Effector memory CD8-positive, alpha-beta T cell (primary cell): ENCODE results near the gene WNT3.
A peak's percentile ranks its signal among the peaks of the same experiment; 100 is the strongest.

Source experiments
- ATAC-seq: fragments of 150-1000 bp; cut with Tn5 transposase; replicated peaks from 2 replicates; pipeline ENCODE4 v1.10.0; 2021; ENCODE audit warnings: mild to moderate bottlenecking, moderate library complexity
- DNase-seq, 3 experiments: peaks; one replicate each; pipeline ENCODE4 v3.0.0; 2021
- H3K27ac Mint-ChIP-seq, 2 donors: one replicate each; pipeline ENCODE4 v1.8.0; 2022; ENCODE audit warnings: mild to moderate bottlenecking in 2 of 2, mixed read lengths in 2 of 2, moderate library complexity in 2 of 2
- H3K27me3 Mint-ChIP-seq, 2 donors: one replicate each; pipeline ENCODE4 v1.8.0; 2022; ENCODE audit warnings: mixed read lengths in 2 of 2
- H3K36me3 Mint-ChIP-seq: one replicate; pipeline ENCODE4 v1.8.0; 2022; ENCODE audit warnings: mild to moderate bottlenecking, moderate library complexity, mixed read lengths; ENCODE audit not compliant: insufficient read depth
- H3K4me1 Mint-ChIP-seq, 2 donors: one replicate each; pipeline ENCODE4 v1.8.0; 2022; ENCODE audit warnings: low read depth in 2 of 2, mixed read lengths in 2 of 2
- H3K4me3 Mint-ChIP-seq, 2 donors: one replicate each; pipeline ENCODE4 v1.8.0; 2022; ENCODE audit warnings: mild to moderate bottlenecking in 2 of 2, mixed read lengths in 2 of 2, moderate library complexity in 2 of 2
- H3K9me3 Mint-ChIP-seq, 2 donors: one replicate each; pipeline ENCODE4 v1.8.0; 2022; ENCODE audit warnings: mixed read lengths in 2 of 2

WNT3 gene

DNA sequence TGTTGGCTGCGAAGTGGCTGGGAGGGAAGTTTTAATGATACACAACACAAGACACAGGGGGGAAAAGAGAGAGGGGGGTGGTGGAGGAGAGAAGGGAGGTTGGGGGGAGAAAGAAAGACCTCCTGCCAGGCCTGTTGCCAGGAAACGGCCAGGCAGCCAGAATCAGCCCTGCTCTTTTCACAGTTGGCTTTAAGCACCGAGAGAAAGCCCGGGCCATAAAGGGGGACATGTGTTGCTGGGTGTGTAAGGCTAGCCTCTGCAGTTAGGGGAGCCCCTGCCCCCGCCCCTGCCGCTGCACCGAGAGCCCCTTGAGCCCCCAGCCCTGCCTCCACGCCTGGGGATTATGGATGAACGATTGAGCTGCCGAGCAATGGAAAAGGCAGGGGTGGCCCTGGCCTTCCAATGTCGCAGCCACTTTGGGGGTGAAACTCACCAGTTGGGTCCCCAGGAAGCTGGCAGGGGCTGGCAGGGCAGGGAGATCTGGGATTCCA is 13.9 kb upstream of the WNT3 start:
- H3K36me3 Mint-ChIP-seq = peaks cover 7% of the 10 kb centered on the region

DNA sequence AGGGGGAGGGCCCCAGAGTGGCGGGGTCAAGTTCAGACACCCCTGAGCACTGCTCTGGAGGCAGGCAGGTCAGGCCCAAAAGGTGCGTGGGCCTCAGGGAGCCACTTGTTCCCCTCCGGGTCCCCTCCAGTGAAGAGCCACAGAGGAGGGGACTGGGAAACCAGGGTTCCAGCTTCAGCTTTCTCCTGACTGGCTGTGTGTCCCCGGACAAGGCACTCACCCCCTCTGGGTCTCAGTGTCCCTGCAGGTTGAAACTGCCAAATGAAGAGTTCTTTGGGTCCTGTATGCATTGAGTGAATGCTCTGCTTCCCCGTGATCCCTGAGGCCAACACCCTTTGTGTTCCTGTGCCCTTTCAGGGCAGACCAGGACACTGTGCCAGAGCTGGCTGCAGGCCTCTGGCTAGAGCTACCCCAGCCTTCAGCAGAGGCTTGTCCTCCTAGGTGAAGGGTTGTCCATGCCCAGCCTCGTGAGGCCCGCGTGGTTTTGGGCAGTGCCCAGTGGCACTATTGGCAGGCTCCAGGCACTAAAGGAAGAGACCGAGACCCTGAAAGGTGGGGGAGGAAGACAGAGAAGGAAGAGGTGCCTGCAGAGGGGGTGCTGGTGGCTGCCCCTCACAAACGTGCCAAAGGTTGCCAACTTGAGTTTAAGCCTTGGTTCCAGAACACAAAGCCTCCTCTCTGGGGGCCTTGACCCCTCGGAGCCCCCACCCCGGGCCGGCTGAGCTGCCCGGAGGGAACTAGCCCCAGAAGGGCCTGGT is 13.3 kb upstream of the WNT3 start:
- H3K36me3 Mint-ChIP-seq = peaks cover 7% of the 10 kb centered on the region

More for the DNA sequence above, 13.9 kb upstream of the WNT3 start:
- H3K4me1 Mint-ChIP-seq = peaks cover 3 to 5% of the 10 kb centered on the region in 2 donors
- ATAC-seq (no peak), DNase-seq (no peak)
- H3K9me3 Mint-ChIP-seq = no peaks in the 10 kb centered on the region
- H3K4me3 Mint-ChIP-seq = no peak overlapping the region
- peaks cover 37 to 77% of the 10 kb centered on the region in 2 donors for H3K27me3 Mint-ChIP-seq
- peak overlapping the region; percentile 38 to 41 for H3K27ac Mint-ChIP-seq

DNA sequence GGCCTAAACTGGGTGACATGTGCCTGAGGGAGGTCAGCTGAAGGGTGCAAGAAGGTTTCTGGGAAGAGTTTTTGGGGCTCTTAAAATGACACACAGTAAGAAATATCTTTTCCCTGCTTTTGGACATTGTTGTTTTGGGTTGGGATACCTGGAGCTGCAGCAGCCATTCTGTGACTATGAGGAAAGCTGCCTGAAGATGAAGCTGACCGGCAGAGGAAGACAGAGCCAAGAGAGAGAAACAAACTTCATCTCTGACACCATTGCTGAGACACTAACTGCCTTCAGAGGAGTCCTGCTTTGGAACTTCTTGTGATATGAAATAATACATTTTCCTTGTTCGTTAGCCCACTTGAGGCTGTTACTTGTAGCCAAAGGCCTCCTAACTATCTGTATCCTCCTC is 8.8 kb upstream of the WNT3 start:
- Mint-ChIP-seq H3K36me3 (no peaks in the 10 kb centered on the region), H3K4me1 (peaks cover 0 to 1% of the 10 kb centered on the region in 2 donors), H3K9me3 (no peaks in the 10 kb centered on the region), H3K27me3 (peaks cover 40 to 68% of the 10 kb centered on the region in 2 donors), H3K4me3 (no peak overlapping the region), H3K27ac (no peak overlapping the region)
- no peak for DNase-seq
- ATAC-seq = no peak

More for the DNA sequence above, 13.3 kb upstream of the WNT3 start:
- DNase-seq (no peak), ATAC-seq (no peak)
- Mint-ChIP-seq H3K4me1 (peaks cover 3 to 5% of the 10 kb centered on the region in 2 donors), H3K27ac (peak overlapping the region in 1 of 2 donors; percentile 38), H3K9me3 (no peaks in the 10 kb centered on the region), H3K27me3 (peaks cover 35 to 75% of the 10 kb centered on the region in 2 donors), H3K4me3 (no peak overlapping the region)

- DNase-seq (no peak), ATAC-seq (no peak)
- H3K4me3 Mint-ChIP-seq = no peak overlapping the region
- no peak overlapping the region for H3K27ac Mint-ChIP-seq
- no peaks in the 10 kb centered on the region for H3K9me3 Mint-ChIP-seq
- peaks cover 45 to 68% of the 10 kb centered on the region in 2 donors for H3K27me3 Mint-ChIP-seq
- no peaks in the 10 kb centered on the region for H3K36me3 Mint-ChIP-seq
- peaks cover 2 to 4% of the 10 kb centered on the region in 2 donors for H3K4me1 Mint-ChIP-seq
Observed at GRCh38 chr17:46826116-46826515, 7.6 kb upstream of the WNT3 start.

DNA sequence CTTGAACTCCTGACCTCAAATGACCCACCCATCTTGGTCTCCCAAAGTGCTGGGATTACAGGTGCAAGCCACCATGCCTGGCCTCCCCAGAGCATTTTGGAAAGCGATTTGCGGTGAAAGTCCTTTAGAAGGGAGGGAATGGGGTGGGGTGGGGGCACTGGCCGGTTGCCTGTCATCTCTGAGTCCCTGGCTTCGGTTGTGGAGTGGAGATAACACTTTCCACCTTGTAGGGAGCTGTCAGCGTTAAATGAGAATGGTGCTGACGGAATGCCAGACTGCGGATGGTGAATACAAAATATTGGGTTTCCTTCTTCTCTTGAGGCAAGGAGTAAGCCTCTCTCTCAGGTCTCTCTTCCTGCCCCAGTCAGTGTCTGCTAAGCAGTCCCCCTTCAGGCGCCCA is 5.2 kb upstream of the WNT3 start:
- Mint-ChIP-seq H3K27me3 (peaks cover 43 to 72% of the 10 kb centered on the region in 2 donors), H3K9me3 (no peaks in the 10 kb centered on the region), H3K36me3 (no peaks in the 10 kb centered on the region), H3K4me3 (no peak overlapping the region), H3K4me1 (peaks cover 7 to 14% of the 10 kb centered on the region in 2 donors), H3K27ac (peak overlapping the region in 1 of 2 donors; percentile 35)
- ATAC-seq (no peak), DNase-seq (no peak)

DNA sequence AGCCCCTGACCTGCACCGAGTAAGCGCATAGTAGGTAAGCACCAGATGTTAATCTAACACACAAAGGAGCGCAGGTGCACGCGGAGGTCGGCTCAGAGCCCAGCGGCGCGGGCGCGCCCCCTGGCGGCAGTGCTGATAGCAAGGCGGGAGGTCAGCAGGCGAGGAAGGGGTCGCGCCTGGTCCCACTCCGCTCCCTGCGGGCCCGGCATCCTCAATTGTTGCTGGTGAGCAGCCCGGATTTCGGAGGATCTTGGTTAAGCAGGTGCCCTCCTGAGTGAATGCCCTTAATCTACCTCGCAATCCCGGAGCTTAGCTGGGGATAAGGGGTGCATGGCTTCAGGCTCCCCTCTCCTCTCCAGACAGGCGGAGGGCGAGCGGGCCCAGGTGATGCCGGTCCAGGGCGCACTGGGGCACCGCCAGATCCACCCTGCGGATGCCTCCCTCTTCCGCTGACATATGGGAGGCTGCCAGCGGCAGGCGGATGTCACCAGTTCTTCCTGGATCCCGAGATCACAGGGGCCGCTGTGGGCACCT is 4.0 kb upstream of the WNT3 start:
- DNase-seq (no peak), ATAC-seq (no peak)
- H3K36me3 Mint-ChIP-seq = no peaks in the 10 kb centered on the region
- H3K27me3 Mint-ChIP-seq = peaks cover 45 to 74% of the 10 kb centered on the region in 2 donors
- H3K4me1 Mint-ChIP-seq = peaks cover 14 to 21% of the 10 kb centered on the region in 2 donors
- H3K9me3 Mint-ChIP-seq = no peaks in the 10 kb centered on the region
- H3K27ac Mint-ChIP-seq = no peak overlapping the region
- no peak overlapping the region for H3K4me3 Mint-ChIP-seq

DNA sequence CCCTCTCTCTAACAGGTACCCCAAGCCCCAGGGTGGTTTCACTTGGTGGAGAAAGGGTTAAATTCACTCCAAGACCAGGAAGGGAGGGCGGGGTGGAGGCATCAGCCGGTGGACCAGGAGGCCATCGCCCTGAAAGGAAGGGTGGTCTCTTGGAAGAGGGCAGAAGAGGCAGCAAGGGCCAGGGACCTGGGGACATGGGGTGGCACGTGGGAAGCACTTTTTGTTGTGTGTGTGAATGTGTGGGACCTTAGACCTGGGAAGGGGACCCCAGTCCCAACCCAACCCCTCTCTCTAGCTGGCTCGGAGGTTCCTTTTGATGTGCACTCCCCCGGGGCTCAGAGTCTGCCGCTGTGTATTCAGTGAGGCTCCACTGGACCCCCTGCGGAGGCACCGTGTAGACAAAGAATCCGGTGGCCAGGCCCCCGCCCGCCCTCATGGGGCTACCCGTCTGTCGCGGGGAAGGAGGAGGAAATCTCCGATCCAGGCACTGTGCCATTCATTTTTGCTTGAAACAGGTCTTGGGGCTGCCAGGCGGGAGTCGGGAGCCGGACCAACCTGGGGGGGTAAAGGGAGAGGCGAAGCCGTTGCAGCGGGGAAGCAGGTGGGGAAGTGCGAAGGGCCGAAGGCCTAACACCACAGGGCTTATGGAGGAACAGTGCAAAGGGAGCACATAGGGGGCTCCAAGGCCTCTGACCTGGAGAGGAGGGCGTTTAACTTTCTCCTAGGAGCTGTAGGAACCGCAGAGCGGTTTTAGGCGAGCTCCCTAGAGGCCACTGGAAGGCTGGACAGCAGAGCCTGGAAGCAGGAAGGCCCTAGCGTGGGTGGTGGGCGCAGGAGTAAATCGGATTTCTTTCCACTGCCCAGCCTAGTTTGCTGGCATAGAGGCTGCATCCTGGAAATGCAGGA is 3.2 kb upstream of the WNT3 start:
- peaks cover 52 to 81% of the 10 kb centered on the region in 2 donors for H3K27me3 Mint-ChIP-seq
- no peak for ATAC-seq
- no peak overlapping the region for H3K27ac Mint-ChIP-seq
- no peaks in the 10 kb centered on the region for H3K9me3 Mint-ChIP-seq
- H3K36me3 Mint-ChIP-seq = peaks cover 2% of the 10 kb centered on the region
- H3K4me3 Mint-ChIP-seq = no peak overlapping the region
- DNase-seq = no peak
- peaks cover 14 to 25% of the 10 kb centered on the region in 2 donors for H3K4me1 Mint-ChIP-seq

DNA sequence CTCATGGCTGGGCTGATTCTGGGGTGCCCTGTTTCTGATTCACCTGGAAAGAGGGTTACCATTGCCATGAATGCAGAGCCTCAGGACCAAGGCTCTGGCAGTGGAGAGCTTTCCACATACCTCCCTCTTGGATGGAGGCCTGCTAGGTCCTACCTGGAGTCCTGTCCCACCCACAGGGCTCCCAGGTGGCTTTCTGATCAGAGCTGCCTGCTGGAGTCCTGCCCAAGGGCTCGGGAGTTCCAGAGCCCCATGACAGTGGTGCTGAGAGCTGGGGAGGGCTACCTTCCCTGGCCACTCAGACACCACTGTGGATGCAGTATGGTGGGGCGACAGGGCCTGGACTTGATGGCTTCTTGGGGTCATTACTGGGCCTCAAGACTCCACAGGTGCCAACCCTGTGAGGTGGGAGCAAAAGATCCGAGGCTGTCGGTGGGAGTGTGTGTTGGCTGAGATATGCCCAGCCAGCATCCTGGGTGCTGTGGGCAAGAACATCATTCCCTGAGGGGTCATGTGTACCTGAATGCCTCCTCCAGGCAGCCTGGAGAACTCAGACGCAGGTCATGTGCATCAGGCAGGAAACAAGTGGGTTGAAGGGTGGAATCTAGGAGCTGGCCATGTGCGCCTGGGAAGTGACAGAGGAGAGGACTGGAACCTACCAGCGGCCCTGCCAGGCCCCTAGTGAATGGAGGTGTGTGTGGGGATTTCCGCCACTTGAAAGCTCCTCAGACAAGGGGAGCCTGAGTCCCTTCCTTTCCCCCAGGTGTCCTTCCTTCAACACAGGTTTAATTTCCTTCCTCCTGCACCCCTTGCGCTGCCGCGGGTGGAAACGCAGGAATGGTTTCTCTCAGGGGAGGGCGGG is 2.3 kb upstream of the WNT3 start:
- DNase-seq (no peak), ATAC-seq (no peak)
- H3K36me3 Mint-ChIP-seq = peaks cover 2% of the 10 kb centered on the region
- no peak overlapping the region for H3K27ac Mint-ChIP-seq
- H3K27me3 Mint-ChIP-seq = peaks cover 61 to 89% of the 10 kb centered on the region in 2 donors
- H3K9me3 Mint-ChIP-seq = no peaks in the 10 kb centered on the region
- peaks cover 14 to 25% of the 10 kb centered on the region in 2 donors for H3K4me1 Mint-ChIP-seq
- H3K4me3 Mint-ChIP-seq = peak overlapping the region; percentile 74 to 77

DNA sequence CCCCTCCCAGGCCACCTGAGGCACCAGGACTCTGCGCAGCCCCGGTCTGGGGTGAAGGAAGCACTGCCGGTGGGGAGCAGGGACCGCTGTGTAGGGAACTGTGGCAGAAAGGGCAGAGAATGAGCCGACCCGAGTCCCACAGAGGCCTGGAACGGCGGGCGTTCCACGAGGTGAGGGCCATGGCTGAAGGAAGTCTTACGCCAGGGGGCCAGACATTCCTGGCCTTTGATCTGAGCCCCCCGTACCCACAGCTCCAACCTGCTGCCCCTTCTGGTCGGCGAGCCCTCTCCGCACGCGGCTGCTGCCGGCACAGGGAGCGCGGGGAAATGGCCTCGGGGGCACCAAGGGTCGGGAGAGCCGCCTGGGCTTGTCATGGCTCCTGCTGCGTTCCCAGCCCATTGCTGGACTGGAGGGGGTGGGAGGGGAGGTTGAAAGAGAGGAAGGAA is 1.4 kb upstream of the WNT3 start:
- DNase-seq = no peak
- Mint-ChIP-seq H3K36me3 (peaks cover 5% of the 10 kb centered on the region), H3K27me3 (peaks cover 62 to 89% of the 10 kb centered on the region in 2 donors), H3K4me3 (peak overlapping the region; percentile 74 to 77), H3K4me1 (peaks cover 14 to 24% of the 10 kb centered on the region in 2 donors), H3K27ac (no peak overlapping the region), H3K9me3 (no peaks in the 10 kb centered on the region)
- ATAC-seq = no peak

DNA sequence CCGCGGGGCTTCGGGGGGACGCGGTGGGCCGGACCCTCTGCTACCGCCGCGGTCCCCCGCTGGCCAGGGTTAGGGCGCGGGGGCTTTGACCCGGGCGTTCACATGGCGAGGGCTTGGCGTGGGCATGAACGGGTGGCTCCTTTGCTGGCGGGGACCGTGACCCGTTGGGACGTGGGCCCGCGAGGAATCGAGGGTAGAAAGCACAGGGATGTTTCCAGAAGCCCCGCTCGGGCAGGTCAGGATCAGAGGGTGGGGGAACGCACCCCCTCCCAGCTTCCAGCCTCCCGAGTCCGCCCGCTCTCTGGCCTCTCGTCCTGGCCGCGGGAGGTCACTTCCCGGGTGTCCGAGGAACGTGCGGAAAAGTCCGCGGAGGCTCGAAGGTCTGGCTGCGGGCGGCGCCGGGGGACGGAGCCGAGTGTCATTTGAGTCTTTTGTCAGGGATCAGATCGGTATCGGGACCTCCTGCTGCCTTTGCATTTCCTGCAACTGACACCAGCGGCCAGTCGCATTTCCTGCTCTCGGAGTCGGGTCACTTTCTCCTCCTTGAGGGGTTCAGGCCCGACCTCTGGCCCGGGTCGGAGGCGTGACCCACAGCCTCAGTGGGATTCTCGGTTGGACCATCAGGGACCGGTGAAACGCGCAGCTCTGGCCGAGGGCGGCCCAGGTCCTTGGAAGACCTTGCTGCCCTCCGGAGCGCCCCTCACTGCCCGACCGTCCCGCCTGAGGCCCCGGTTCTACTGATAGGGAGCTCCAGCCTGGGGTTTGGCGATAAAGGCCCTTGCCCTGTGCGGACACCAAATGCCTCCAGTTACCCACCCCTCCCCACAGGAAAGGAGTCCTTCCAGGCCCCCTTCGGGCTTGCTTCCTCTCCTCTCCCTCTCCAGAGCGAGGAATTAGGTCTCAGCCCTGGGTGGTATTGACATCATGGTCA is 702 bp upstream of the WNT3 start:
- Mint-ChIP-seq H3K36me3 (peaks cover 5% of the 10 kb centered on the region), H3K27me3 (peaks cover 65 to 89% of the 10 kb centered on the region in 2 donors), H3K4me3 (peak overlapping the region; percentile 74 to 77), H3K9me3 (no peaks in the 10 kb centered on the region), H3K4me1 (peaks cover 14 to 24% of the 10 kb centered on the region in 2 donors), H3K27ac (no peak overlapping the region)
- DNase-seq (no peak), ATAC-seq (peak; percentile 39)

- Mint-ChIP-seq H3K36me3 (peaks cover 5% of the 10 kb centered on the region), H3K4me1 (peaks cover 14 to 24% of the 10 kb centered on the region in 2 donors), H3K27me3 (peaks cover 78 to 99% of the 10 kb centered on the region in 2 donors)
Observed at GRCh38 chr17:46817901-46818209, 637 bp downstream of the WNT3 start.

More at GRCh38 chr17:46817901-46818209, 637 bp downstream of the WNT3 start:
- no peak for ATAC-seq
- no peak for DNase-seq
- H3K9me3 Mint-ChIP-seq = no peaks in the 10 kb centered on the region
- H3K27ac Mint-ChIP-seq = no peak overlapping the region
- peak overlapping the region; percentile 74 to 77 for H3K4me3 Mint-ChIP-seq
